Loucy (cell line): Measurements from ENCODE around the gene SMIM35.

ENCODE experiments used
- CTCF ChIP-seq: fragments of 200-600 bp; sonication (generic); conservative IDR thresholded peaks from 2 replicates; pipeline ENCODE4 v1.5.1; 2014; ENCODE audit warnings: mild to moderate bottlenecking, antibody characterized with exemption, low read length
- EZH2phosphoT487 ChIP-seq: fragments of 200-600 bp; IDR thresholded peaks from 2 replicates; pipeline ENCODE4 v1.6.1; 2018; ENCODE audit warnings: antibody characterized with exemption, mild to moderate bottlenecking, moderate library complexity, borderline replicate concordance

GRCh38 chr11:118007040-118007439 is 79.7 kb downstream of the SMIM35 start:
- no peak for TF ChIP-seq CTCF
- TF ChIP-seq EZH2phosphoT487, result no peak
